ENCODE results near the gene PCNX1.

PCNX1 gene

DNA sequence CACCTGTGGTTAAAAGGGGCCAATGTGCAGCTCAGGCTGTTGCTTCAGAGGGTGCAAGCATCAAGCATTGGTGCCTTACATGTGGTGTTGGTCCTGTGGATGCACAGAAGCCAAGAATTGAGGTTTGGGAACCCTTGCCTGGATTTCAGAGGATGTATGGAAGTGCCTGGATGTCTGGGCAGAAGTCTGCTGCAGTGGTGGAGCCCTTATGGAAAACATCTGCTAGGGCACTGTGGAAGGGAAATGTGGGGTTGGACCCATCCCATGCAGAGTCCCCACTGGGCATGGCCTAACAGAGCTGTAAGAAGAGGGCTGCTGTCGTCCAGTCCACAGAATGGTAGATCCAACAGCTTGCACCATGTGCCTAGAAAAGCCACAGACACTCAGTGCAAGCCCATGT lies 36.6 kb downstream of the PCNX1 start:
- TF ChIP-seq, protein P1, sequence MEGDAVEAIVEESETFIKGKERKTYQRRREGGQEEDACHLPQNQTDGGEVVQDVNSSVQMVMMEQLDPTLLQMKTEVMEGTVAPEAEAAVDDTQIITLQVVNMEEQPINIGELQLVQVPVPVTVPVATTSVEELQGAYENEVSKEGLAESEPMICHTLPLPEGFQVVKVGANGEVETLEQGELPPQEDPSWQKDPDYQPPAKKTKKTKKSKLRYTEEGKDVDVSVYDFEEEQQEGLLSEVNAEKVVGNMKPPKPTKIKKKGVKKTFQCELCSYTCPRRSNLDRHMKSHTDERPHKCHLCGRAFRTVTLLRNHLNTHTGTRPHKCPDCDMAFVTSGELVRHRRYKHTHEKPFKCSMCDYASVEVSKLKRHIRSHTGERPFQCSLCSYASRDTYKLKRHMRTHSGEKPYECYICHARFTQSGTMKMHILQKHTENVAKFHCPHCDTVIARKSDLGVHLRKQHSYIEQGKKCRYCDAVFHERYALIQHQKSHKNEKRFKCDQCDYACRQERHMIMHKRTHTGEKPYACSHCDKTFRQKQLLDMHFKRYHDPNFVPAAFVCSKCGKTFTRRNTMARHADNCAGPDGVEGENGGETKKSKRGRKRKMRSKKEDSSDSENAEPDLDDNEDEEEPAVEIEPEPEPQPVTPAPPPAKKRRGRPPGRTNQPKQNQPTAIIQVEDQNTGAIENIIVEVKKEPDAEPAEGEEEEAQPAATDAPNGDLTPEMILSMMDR (IDR thresholded peaks at IDR 0.05; ENCODE audit: control insufficient read depth, extremely low read depth, insufficient read depth): no peak
- no peak overlapping the region for H3K4me3 ChIP-seq (ENCODE audit: low read depth, low read length)
- DNase-seq (ENCODE audit: low read depth): no peak

DNA sequence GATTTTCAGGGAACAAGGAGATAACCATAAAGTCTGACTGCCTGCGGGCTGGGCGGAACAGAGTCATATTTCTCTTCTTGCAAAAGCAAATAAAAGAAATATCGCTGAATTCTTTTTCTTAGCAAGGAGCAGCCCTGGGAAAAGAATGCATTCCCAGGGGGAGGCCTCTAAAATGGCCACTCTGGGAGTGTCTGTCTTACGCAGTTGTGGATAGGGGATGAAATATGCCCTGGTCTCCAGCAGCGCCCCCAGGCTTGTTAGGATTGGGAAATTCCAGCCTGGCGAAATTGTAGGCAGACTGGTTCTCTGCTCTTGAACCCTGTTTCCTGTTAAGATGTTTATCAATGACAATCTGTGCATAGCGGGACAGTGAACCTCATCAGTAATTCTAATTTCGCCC lies 40.5 kb downstream of the PCNX1 start:
- no peak for DNase-seq (ENCODE audit: low read depth)
- TF ChIP-seq, protein P1 (IDR thresholded peaks at IDR 0.05; ENCODE audit: control insufficient read depth, extremely low read depth, insufficient read depth): no peak
- H3K4me3 ChIP-seq (ENCODE audit: low read depth, low read length): no peak overlapping the region

DNA sequence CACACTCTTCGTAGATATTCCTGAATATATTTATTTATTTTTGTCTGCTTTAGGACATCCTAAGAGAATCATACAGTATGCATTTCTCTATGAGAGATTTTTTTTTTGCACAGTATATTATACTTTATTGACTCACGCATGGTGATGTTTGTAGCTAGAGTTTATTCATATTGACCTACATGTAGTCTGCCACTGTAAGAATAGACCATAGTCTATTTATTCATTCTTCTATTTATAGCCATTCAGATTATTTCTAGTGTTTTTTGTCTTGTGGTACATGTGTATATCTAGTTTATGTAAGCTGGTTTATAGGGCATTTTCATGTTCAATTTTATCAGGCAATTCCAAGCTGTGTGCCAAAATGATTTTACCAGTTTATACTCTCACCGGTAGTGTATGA lies 45.2 kb downstream of the PCNX1 start:
- H3K4me3 ChIP-seq (ENCODE audit: low read depth, low read length): no peak overlapping the region
- TF ChIP-seq, protein P1 (IDR thresholded peaks at IDR 0.05; ENCODE audit: control insufficient read depth, extremely low read depth, insufficient read depth): no peak
- DNase-seq (ENCODE audit: low read depth): no peak

DNA sequence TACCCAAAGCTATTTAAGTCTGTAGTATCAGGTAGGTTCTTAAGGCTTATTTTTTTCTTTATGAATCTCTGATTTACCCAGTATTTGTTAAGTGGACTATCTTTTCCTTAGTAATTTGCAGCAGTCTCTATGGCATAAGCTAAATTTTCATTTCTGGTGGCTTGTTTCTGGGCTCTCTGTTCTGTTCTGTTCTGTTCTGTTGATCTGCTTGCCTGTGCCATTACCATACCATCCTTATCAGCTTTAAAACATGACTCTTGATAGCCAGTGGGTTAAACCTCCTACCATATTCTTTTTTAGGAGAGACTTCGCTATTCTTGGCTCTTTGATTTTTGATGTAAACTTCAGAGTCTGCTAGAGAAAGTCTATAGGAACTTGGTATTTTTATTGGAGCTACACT lies 46.8 kb downstream of the PCNX1 start:
- no peak overlapping the region for H3K4me3 ChIP-seq (ENCODE audit: low read depth, low read length)
- TF ChIP-seq, protein P1 (IDR thresholded peaks at IDR 0.05; ENCODE audit: control insufficient read depth, extremely low read depth, insufficient read depth): no peak
- no peak for DNase-seq (ENCODE audit: low read depth)

DNA sequence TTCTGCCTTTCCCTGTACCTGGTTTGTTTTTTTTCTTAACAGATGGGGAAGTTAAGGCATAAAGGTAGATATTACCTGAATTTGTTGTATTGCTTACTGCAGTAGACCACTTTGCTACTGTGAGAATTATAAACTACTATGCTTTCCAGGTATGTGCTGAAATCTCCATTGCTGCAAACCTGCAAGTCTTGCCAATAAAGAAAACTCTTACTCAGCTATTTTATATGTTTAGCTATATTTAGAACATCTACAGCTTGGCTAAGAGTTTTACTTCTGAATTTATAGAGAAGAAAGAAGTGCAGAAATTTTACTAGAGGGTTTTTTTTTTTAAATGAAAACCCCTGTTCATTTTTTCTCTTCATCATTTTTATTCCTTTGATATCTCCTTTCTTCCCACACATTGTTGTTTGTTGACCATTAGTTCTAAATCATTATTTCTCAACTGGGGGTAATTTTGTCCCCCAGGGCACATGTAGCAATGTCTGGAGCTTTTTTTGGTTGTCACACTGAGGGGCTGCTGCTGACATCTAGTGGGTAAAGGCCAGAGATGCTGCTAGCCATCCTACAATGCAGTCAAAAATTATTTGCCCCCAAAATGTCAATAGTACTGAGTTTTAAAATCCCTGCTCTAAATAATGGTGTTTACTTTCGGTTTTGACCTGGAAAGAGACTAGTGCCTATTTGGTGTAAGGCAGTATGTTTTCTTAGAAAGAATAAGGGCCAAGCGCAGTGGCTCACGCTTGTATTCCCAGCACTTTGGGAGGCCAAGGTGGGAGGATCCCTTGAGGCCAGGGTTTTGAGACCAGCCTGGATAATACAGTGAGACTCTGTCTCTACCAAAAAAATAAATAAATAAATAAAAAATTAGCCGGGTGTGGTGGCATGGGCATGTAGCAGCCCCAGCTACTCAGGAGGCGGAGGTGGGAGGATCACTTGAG lies 48.6 kb downstream of the PCNX1 start:
- TF ChIP-seq, protein P1 (IDR thresholded peaks at IDR 0.05; ENCODE audit: control insufficient read depth, extremely low read depth, insufficient read depth): peak; percentile 59
- H3K4me3 ChIP-seq (ENCODE audit: low read depth, low read length): peak overlapping the region; percentile 23; the same call in 1 of the 2 replicates
- DNase-seq (ENCODE audit: low read depth): no peak

DNA sequence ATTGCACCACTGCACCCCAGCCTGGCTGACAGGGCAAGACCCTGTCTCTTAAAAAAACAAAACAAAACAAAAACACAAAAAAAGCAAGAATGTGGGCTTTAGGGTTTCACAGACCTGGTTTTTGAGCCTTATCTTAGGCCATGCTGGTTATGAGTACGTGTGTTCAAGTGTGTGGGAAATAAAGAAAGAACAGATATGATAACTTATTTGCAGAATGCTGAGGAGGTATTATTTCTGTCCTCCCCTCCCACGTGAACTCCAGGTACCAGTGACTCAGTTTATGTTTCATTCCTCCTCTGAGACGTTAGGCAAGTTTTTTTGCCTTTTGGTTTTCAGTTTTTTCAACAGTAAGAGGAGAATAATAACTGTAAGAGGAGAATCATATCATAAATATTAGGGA lies 49.3 kb downstream of the PCNX1 start:
- H3K4me3 ChIP-seq (ENCODE audit: low read depth, low read length): no peak overlapping the region
- TF ChIP-seq, protein P1 (IDR thresholded peaks at IDR 0.05; ENCODE audit: control insufficient read depth, extremely low read depth, insufficient read depth): no peak

More for the DNA sequence above, 49.3 kb downstream of the PCNX1 start:
- no peak for DNase-seq (ENCODE audit: low read depth)
